Measurements from ENCODE around the gene KANSL1. TPM values are rescaled to one million over a fixed set of nuclear protein-coding genes. Genes with fewer than 3 reads are reported as not detected.
A peak's percentile ranks its signal among the peaks of the same experiment; 100 is the strongest.
"Not testable (repeated sequence)": the region's sequence is repeated elsewhere in the genome, so short reads cannot be mapped to it uniquely, and the experiment has no call there.

The KANSL1 gene
- total RNA-seq, 2 donors from 2014 or later, result 26.6 to 29.2 TPM

DNA sequence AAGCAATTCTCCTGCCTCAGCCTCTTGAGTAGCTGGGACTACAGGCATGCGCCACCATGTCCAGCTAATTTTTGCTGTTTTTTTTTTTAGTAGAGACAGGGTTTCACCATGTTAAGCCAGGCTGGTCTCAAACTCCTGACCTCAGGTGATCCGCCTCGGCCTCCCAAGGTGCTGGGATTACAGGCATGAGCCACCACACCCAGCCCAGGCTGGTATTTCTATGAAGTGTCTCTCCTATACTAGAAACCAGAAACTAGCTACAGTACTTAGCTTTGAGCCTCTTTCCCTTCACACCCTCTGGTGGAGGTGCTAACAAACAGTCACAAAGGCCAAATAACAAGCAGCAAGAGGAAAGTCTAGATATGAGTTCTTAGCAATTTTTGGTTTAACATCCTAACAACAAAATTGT is 6.4 kb downstream of the KANSL1 start:
- H3K27ac ChIP-seq; H3K9me3 ChIP-seq; H3K27me3 ChIP-seq; H3K4me3 ChIP-seq; DNase-seq (ENCODE audit: low spot score); H3K36me3 ChIP-seq: not testable (repeated sequence)
- peak in 1 of 2 donors; percentile 46 for TF ChIP-seq CTCF (IDR thresholded peaks at IDR 0.05)
- peaks cover 0 to 83% of the 10 kb centered on the region in 2 donors for H3K4me1 ChIP-seq

GRCh38 chr17:46184696-46185095 is 8.5 kb downstream of the KANSL1 start:
- no peaks in the 10 kb centered on the region for H3K9me3 ChIP-seq
- peaks cover 0 to 89% of the 10 kb centered on the region in 2 donors for H3K4me1 ChIP-seq

DNA sequence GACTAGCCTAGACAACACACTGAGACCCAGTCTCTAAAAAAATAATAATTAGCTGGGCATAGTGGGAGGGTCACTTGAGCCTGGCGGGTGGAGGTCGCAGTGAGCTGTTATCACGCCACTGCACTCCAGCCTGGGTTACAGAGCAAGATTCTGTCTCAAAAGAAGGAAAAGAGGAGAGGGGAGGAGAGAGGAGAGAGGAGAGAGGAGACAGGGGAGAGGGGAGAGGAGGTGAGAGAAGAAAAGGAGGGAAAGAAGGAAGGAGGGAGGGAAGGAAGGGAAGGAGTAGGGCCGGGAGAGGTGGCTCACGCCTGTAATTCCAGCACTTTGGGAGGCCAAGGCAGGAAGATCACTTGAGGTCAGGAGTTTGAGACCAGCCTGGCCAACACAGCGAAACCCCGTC is 9.8 kb downstream of the KANSL1 start:
- H3K27me3 ChIP-seq; H3K27ac ChIP-seq; DNase-seq (ENCODE audit: low spot score); H3K36me3 ChIP-seq; H3K9me3 ChIP-seq; H3K4me3 ChIP-seq: not testable (repeated sequence)
- peaks cover 0 to 91% of the 10 kb centered on the region in 2 donors for H3K4me1 ChIP-seq

More at GRCh38 chr17:46184696-46185095, 8.5 kb downstream of the KANSL1 start:
- TF ChIP-seq CTCF (IDR thresholded peaks at IDR 0.05), result no peak
- no peak for DNase-seq (ENCODE audit: low spot score)
- Histone ChIP-seq H3K27me3 (no peaks in the 10 kb centered on the region), H3K27ac (no peak overlapping the region), H3K36me3 (no peaks in the 10 kb centered on the region), H3K4me3 (no peak overlapping the region)

DNA sequence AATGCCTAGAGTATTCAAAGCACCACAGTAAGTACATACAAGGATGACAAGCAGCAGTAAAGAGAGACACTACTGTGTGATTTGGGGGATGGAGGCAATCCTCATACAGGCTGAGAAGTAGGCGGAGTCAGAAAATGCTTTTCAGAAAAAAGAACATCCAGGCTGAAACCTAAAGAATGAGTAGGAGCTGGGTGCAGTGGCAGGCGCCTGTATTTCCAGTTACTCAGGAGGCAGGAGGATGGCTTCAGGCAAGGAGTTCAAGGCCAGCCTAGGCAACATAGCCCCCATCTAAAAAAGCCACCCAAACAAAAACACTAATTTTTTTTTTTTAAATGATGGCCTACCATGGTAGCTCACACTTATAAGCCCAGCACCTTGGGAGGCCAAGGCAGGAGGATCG is 10.3 kb downstream of the KANSL1 start:
- Histone ChIP-seq H3K27ac (no peak overlapping the region), H3K4me1 (peaks cover 0 to 91% of the 10 kb centered on the region in 2 donors), H3K27me3 (no peaks in the 10 kb centered on the region), H3K36me3 (no peaks in the 10 kb centered on the region), H3K9me3 (no peaks in the 10 kb centered on the region), H3K4me3 (no peak overlapping the region)
- no peak for TF ChIP-seq CTCF (IDR thresholded peaks at IDR 0.05)
- no peak for DNase-seq (ENCODE audit: low spot score)

DNA sequence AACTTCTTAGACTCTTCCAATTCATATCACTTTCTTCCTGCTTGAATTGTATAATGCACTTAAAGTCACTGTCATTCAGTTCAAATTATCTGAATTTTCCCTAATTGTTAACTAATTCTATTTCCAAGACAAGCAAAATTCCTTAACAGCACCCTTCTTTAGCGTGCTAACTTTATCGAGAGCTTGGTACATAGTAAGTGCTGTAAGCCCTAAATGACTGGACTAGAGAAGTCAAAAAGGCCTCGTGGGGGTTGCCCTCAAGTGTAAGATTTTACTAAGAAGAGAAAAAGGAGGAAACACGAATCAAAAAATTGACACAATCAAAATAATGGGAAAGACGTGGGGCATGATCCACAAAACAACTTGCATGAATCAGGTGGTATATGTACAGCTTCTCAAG is 11.3 kb downstream of the KANSL1 start:
- Histone ChIP-seq H3K4me1 (peaks cover 0 to 88% of the 10 kb centered on the region in 2 donors), H3K4me3 (no peak overlapping the region)

DNA sequence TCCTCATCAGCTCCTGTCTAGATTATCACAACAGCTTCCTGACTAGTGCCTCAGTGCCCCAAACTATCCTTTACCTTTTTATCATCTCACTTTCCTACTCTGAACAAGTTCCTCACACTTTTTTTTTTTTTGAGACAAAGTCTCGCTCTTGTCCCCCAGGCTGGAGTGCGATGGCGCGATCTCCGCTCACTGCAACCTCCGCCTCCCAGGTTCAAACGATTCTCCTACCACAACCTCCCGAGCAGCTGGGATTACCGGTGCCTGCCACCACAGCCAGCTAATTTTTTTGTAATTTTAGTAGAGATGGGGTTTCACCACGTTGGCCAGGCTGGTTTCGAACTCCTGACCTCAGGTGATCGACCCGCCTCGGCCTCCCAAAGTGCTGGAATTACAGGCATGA is 11.9 kb downstream of the KANSL1 start:
- not testable (repeated sequence) for H3K9me3 ChIP-seq; H3K27me3 ChIP-seq; H3K27ac ChIP-seq; DNase-seq (ENCODE audit: low spot score); H3K36me3 ChIP-seq; H3K4me3 ChIP-seq
- H3K4me1 ChIP-seq, result peaks cover 0 to 89% of the 10 kb centered on the region in 2 donors

More for the DNA sequence above, 11.3 kb downstream of the KANSL1 start:
- DNase-seq (ENCODE audit: low spot score), result no peak
- no peak for TF ChIP-seq CTCF (IDR thresholded peaks at IDR 0.05)
- Histone ChIP-seq H3K9me3 (no peaks in the 10 kb centered on the region), H3K36me3 (no peaks in the 10 kb centered on the region), H3K27me3 (no peaks in the 10 kb centered on the region), H3K27ac (no peak overlapping the region)

DNA sequence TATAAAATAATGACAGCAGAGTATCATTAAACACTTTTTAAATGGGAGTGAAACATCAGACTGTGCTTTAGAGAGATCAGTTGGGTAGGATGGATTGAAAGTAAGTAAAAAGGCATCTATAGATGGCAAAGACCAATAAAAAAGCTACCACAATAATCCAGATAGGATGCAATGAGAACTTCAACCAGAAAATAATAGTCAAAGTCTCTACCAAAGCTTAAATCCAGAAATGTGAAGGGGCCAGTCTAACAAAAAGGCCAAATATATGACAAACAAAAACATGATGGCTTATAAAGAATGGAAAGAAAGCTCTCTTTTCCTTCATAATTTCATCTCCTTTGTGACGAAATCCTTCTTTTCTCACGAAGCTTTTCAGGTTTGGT is 12.3 kb downstream of the KANSL1 start:
- Histone ChIP-seq H3K4me3 (no peak overlapping the region), H3K9me3 (no peaks in the 10 kb centered on the region), H3K4me1 (peaks cover 0 to 89% of the 10 kb centered on the region in 2 donors), H3K36me3 (no peaks in the 10 kb centered on the region), H3K27me3 (no peaks in the 10 kb centered on the region), H3K27ac (no peak overlapping the region)
- TF ChIP-seq CTCF (IDR thresholded peaks at IDR 0.05), result no peak
- no peak for DNase-seq (ENCODE audit: low spot score)

DNA sequence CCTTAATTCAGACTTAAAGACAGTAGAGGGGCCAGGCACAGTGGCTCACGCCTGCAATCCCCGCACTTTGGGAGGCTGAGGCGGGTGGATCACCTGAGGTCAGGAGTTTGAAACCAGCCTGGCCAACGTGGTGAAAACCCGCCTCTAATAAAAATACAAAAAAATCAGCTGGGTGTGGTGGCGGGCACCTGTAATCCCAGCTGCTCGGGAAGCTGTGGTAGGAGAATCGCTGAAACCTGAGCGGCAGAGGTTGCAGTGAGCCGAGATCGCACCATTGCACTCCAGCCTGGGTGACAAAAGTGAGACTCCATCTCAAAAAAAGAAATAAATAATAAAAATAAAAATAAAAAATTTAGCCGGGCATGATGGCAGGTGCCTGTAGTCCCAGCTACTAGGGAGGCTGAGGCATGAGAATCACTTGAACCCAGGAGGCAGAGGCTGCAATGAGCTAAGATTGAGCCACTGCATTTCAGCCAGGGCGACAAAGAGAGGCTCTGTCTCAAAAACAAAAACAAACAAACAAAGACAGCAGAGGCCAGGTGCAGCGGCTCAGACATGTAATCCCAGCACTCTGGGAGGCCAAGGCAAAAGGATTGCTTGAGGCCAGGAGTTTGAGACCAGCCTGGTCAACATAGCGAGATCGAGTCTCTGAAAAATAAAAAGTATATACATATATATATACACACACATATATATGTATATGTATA is 12.9 kb downstream of the KANSL1 start:
- not testable (repeated sequence) for H3K36me3 ChIP-seq; H3K9me3 ChIP-seq; H3K27me3 ChIP-seq; H3K4me3 ChIP-seq; DNase-seq (ENCODE audit: low spot score); H3K27ac ChIP-seq
- peaks cover 0 to 91% of the 10 kb centered on the region in 2 donors for H3K4me1 ChIP-seq

Data from right atrium auricular region (tissue), 2 donors.